Measurements from ENCODE around the gene PRUNE2.
"Not testable (repeated sequence)": the region's sequence is repeated elsewhere in the genome, so short reads cannot be mapped to it uniquely, and the experiment has no call there.

- not testable (repeated sequence) for TF ChIP-seq POLR2AphosphoS5 (IDR thresholded peaks at IDR 0.05; ENCODE audit: low read depth); CTCF (IDR thresholded peaks at IDR 0.05; ENCODE audit: insufficient read depth, low read length)
Measured at GRCh38 chr9:76858248-76858647, 47.7 kb downstream of the PRUNE2 start.

Measured in HL-60 (cell line).